22Rv1 (cell line): ENCODE measurements around the gene TRIM45.

Source experiments
- ZFX ChIP-seq: fragments of 450-650 bp; IDR thresholded peaks from 2 replicates; pipeline ENCODE4 v1.6.1; 2017; ENCODE audit warnings: antibody characterized with exemption, borderline replicate concordance
- TF ChIP-seq, protein P1 (sequence below): fragments of 450-650 bp; IDR thresholded peaks from 2 replicates; pipeline ENCODE4 v1.5.1; 2017; ENCODE audit warnings: mild to moderate bottlenecking

- TF ChIP-seq, protein P1, sequence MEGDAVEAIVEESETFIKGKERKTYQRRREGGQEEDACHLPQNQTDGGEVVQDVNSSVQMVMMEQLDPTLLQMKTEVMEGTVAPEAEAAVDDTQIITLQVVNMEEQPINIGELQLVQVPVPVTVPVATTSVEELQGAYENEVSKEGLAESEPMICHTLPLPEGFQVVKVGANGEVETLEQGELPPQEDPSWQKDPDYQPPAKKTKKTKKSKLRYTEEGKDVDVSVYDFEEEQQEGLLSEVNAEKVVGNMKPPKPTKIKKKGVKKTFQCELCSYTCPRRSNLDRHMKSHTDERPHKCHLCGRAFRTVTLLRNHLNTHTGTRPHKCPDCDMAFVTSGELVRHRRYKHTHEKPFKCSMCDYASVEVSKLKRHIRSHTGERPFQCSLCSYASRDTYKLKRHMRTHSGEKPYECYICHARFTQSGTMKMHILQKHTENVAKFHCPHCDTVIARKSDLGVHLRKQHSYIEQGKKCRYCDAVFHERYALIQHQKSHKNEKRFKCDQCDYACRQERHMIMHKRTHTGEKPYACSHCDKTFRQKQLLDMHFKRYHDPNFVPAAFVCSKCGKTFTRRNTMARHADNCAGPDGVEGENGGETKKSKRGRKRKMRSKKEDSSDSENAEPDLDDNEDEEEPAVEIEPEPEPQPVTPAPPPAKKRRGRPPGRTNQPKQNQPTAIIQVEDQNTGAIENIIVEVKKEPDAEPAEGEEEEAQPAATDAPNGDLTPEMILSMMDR: no peak
- TF ChIP-seq ZFX: no peak
Observed at GRCh38 chr1:117166076-117166475, 44.5 kb upstream of the TRIM45 start.
